ENCODE data around the gene C1QB. TPM values are rescaled to one million over a fixed set of nuclear protein-coding genes. Genes with fewer than 3 reads are reported as not detected.
"Not testable (repeated sequence)": the region's sequence is repeated elsewhere in the genome, so short reads cannot be mapped to it uniquely, and the experiment has no call there.

Gene C1QB
- total RNA-seq, 1 donor: 0.72 TPM

- Histone ChIP-seq H3K36me3 (ENCODE audit: insufficient read depth, low read length) (no peaks in the 10 kb centered on the region), H3K4me2 (ENCODE audit: insufficient read depth, low read length) (no peak overlapping the region), H3K4me1 (ENCODE audit: insufficient read depth, low read length) (no peaks in the 10 kb centered on the region), H4K20me1 (ENCODE audit: insufficient read depth, low read length) (no peaks in the 10 kb centered on the region), H3K9me3 (ENCODE audit: low read depth, low read length) (no peaks in the 10 kb centered on the region), H2AFZ (ENCODE audit: low read length) (no peak overlapping the region), H3K4me3 (ENCODE audit: insufficient read depth, low read length) (no peak overlapping the region), H3K79me2 (ENCODE audit: insufficient read depth, low read length) (no peaks in the 10 kb centered on the region), H3K27me3 (ENCODE audit: insufficient read depth, low read length) (peaks cover 21% of the 10 kb centered on the region), H3K27ac (ENCODE audit: low read depth, low read length) (no peak overlapping the region)
- TF ChIP-seq CTCF (IDR thresholded peaks at IDR 0.05; ENCODE audit: extremely low read depth, low read depth, low read length): no peak
- no peak for DNase-seq (ENCODE audit: insufficient read length, low spot score, missing footprints)
Observed at GRCh38 chr1:22662986-22663408, 10.0 kb downstream of the C1QB start.

- no peaks in the 10 kb centered on the region for H3K4me1 ChIP-seq (ENCODE audit: insufficient read depth, low read length)
- no peaks in the 10 kb centered on the region for H4K20me1 ChIP-seq (ENCODE audit: insufficient read depth, low read length)
- H2AFZ ChIP-seq (ENCODE audit: low read length): no peak overlapping the region
- no peaks in the 10 kb centered on the region for H3K79me2 ChIP-seq (ENCODE audit: insufficient read depth, low read length)
- H3K27me3 ChIP-seq (ENCODE audit: insufficient read depth, low read length): peaks cover 30% of the 10 kb centered on the region
- peak; percentile 76 for DNase-seq (ENCODE audit: insufficient read length, low spot score, missing footprints)
- H3K36me3 ChIP-seq (ENCODE audit: insufficient read depth, low read length): no peaks in the 10 kb centered on the region
- no peak overlapping the region for H3K4me2 ChIP-seq (ENCODE audit: insufficient read depth, low read length)
- no peak overlapping the region for H3K27ac ChIP-seq (ENCODE audit: low read depth, low read length)
- no peaks in the 10 kb centered on the region for H3K9me3 ChIP-seq (ENCODE audit: low read depth, low read length)
- no peak overlapping the region for H3K4me3 ChIP-seq (ENCODE audit: insufficient read depth, low read length)
- peak; percentile 55 for TF ChIP-seq CTCF (IDR thresholded peaks at IDR 0.05; ENCODE audit: extremely low read depth, low read depth, low read length)
Observed at GRCh38 chr1:22665752-22666151, 12.7 kb downstream of the C1QB start.

GRCh38 chr1:22666412-22666811, 13.4 kb downstream of the C1QB start:
- Histone ChIP-seq H3K27me3 (ENCODE audit: insufficient read depth, low read length) (peaks cover 32% of the 10 kb centered on the region), H2AFZ (ENCODE audit: low read length) (no peak overlapping the region), H3K36me3 (ENCODE audit: insufficient read depth, low read length) (no peaks in the 10 kb centered on the region), H4K20me1 (ENCODE audit: insufficient read depth, low read length) (no peaks in the 10 kb centered on the region), H3K4me3 (ENCODE audit: insufficient read depth, low read length) (no peak overlapping the region), H3K9me3 (ENCODE audit: low read depth, low read length) (no peaks in the 10 kb centered on the region), H3K4me1 (ENCODE audit: insufficient read depth, low read length) (no peaks in the 10 kb centered on the region), H3K4me2 (ENCODE audit: insufficient read depth, low read length) (no peak overlapping the region), H3K79me2 (ENCODE audit: insufficient read depth, low read length) (no peaks in the 10 kb centered on the region), H3K27ac (ENCODE audit: low read depth, low read length) (no peak overlapping the region)
- DNase-seq (ENCODE audit: insufficient read length, low spot score, missing footprints): no peak
- no peak for TF ChIP-seq CTCF (IDR thresholded peaks at IDR 0.05; ENCODE audit: extremely low read depth, low read depth, low read length)

GRCh38 chr1:22668840-22669239, 15.8 kb downstream of the C1QB start:
- not testable (repeated sequence) for H3K4me1 ChIP-seq (ENCODE audit: insufficient read depth, low read length); H3K4me3 ChIP-seq (ENCODE audit: insufficient read depth, low read length); H3K79me2 ChIP-seq (ENCODE audit: insufficient read depth, low read length); H3K4me2 ChIP-seq (ENCODE audit: insufficient read depth, low read length); H3K27ac ChIP-seq (ENCODE audit: low read depth, low read length); H3K9me3 ChIP-seq (ENCODE audit: low read depth, low read length); H2AFZ ChIP-seq (ENCODE audit: low read length); DNase-seq (ENCODE audit: insufficient read length, low spot score, missing footprints); H4K20me1 ChIP-seq (ENCODE audit: insufficient read depth, low read length); H3K36me3 ChIP-seq (ENCODE audit: insufficient read depth, low read length)
- peaks cover 48% of the 10 kb centered on the region for H3K27me3 ChIP-seq (ENCODE audit: insufficient read depth, low read length)

All from osteoblast (primary cell).